Thyroid gland (tissue), 4 donors: ENCODE data around the gene BTN3A1.

Source experiments
- POLR2A ChIP-seq, 2 donors: fragments of 450-650 bp; IDR thresholded peaks; one replicate each; pipeline ENCODE4 v1.6.1; 2017; ENCODE audit warnings: antibody characterized with exemption in 2 of 2, mild to moderate bottlenecking in 2 of 2, moderate library complexity in 1 of 2
- TF ChIP-seq, protein P1 (sequence below), 6 experiments: fragments of 200-600 bp in 3 of 6; fragments of 450-650 bp in 3 of 6; sonication (generic) in 3 of 6; IDR thresholded peaks; one replicate each; pipeline ENCODE4 v1.5.1; 2016 to 2019; ENCODE audit warnings: antibody characterized with exemption in 6 of 6, mild to moderate bottlenecking in 2 of 6, inconsistent platforms in 1 of 6, moderate library complexity in 1 of 6

GRCh38 chr6:26383624-26384417 lies 18.3 kb upstream of the BTN3A1 start:
- no peak for TF ChIP-seq POLR2A (IDR thresholded peaks at IDR 0.05)
- TF ChIP-seq, protein P1, sequence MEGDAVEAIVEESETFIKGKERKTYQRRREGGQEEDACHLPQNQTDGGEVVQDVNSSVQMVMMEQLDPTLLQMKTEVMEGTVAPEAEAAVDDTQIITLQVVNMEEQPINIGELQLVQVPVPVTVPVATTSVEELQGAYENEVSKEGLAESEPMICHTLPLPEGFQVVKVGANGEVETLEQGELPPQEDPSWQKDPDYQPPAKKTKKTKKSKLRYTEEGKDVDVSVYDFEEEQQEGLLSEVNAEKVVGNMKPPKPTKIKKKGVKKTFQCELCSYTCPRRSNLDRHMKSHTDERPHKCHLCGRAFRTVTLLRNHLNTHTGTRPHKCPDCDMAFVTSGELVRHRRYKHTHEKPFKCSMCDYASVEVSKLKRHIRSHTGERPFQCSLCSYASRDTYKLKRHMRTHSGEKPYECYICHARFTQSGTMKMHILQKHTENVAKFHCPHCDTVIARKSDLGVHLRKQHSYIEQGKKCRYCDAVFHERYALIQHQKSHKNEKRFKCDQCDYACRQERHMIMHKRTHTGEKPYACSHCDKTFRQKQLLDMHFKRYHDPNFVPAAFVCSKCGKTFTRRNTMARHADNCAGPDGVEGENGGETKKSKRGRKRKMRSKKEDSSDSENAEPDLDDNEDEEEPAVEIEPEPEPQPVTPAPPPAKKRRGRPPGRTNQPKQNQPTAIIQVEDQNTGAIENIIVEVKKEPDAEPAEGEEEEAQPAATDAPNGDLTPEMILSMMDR (IDR thresholded peaks at IDR 0.05) = no peak
